Neural cell (in vitro differentiated cells): Measurements from ENCODE around the gene GIMAP2.
"Not testable (repeated sequence)": the region's sequence is repeated elsewhere in the genome, so short reads cannot be mapped to it uniquely, and the experiment has no call there.

Experiments
- CTCF ChIP-seq: fragments of 450-650 bp; IDR thresholded peaks from 2 replicates; pipeline ENCODE4 v1.5.1; 2014; ENCODE audit warnings: antibody characterized with exemption, mild to moderate bottlenecking, moderate library complexity; ENCODE audit not compliant: poor library complexity, severe bottlenecking
- RAD21 ChIP-seq: fragments of 450-650 bp; conservative IDR thresholded peaks from 2 replicates; pipeline ENCODE4 v1.6.1; 2014; ENCODE audit warnings: antibody characterized with exemption, mild to moderate bottlenecking, moderate library complexity

- TF ChIP-seq CTCF, RAD21: not testable (repeated sequence)
Observed at GRCh38 chr7:150680364-150680763, 5.1 kb upstream of the GIMAP2 start.
